HEK293 (cell line): ENCODE data around the gene ARPC1A.
A peak's percentile ranks its signal among the peaks of the same experiment; 100 is the strongest.

Experiments
- BCL6B ChIP-seq: fragments of 450-650 bp; formaldehyde crosslinking; IDR thresholded peaks from 2 replicates; pipeline ENCODE4 v1.5.1; 2017; ENCODE audit warnings: missing biosample characterization, missing genetic modification characterization
- GLIS2 ChIP-seq: fragments of 450-650 bp; formaldehyde crosslinking; IDR thresholded peaks from 2 replicates; pipeline ENCODE4 v1.5.1; 2016; ENCODE audit warnings: missing biosample characterization, missing genetic modification characterization
- HOXD13 ChIP-seq: sonication (generic); formaldehyde crosslinking; IDR thresholded peaks from 2 replicates; pipeline ENCODE4 v1.8.0; 2022; ENCODE audit warnings: missing genetic modification reagents, borderline replicate concordance
- SETDB1 ChIP-seq: IDR thresholded peaks from one replicate; pipeline ENCODE4 v1.6.1; 2017; ENCODE audit warnings: mild to moderate bottlenecking, low read length, moderate library complexity, mixed read lengths; ENCODE audit not compliant: insufficient read length
- YY2 ChIP-seq: fragments of 450-650 bp; formaldehyde crosslinking; IDR thresholded peaks from 2 replicates; pipeline ENCODE4 v1.5.1; 2016; ENCODE audit warnings: missing biosample characterization, missing genetic modification characterization
- ZBTB6 ChIP-seq: fragments of 450-650 bp; formaldehyde crosslinking; IDR thresholded peaks from 2 replicates; pipeline ENCODE4 v1.5.1; 2017; ENCODE audit warnings: missing biosample characterization, missing genetic modification characterization
- ZFP3 ChIP-seq: fragments of 450-650 bp; formaldehyde crosslinking; IDR thresholded peaks from 2 replicates; pipeline ENCODE4 v1.5.1; 2016; ENCODE audit warnings: low read depth, missing biosample characterization, missing genetic modification characterization
- ZNF121 ChIP-seq: fragments of 450-650 bp; formaldehyde crosslinking; IDR thresholded peaks from 2 replicates; pipeline ENCODE4 v1.5.1; 2016; ENCODE audit warnings: missing biosample characterization, missing genetic modification characterization
- ZNF169 ChIP-seq: fragments of 450-650 bp; formaldehyde crosslinking; IDR thresholded peaks from 2 replicates; pipeline ENCODE4 v1.5.1; 2016; ENCODE audit warnings: missing biosample characterization, missing genetic modification characterization
- ZNF184 ChIP-seq: fragments of 450-650 bp; IDR thresholded peaks from 2 replicates; pipeline ENCODE4 v1.5.1; 2018; ENCODE audit warnings: missing biosample characterization, mild to moderate bottlenecking, missing genetic modification characterization
- ZNF223 ChIP-seq: fragments of 450-650 bp; formaldehyde crosslinking; IDR thresholded peaks from 2 replicates; pipeline ENCODE4 v1.5.1; 2016; ENCODE audit warnings: missing biosample characterization, missing genetic modification characterization
- ZNF350 ChIP-seq: fragments of 450-650 bp; formaldehyde crosslinking; IDR thresholded peaks from 2 replicates; pipeline ENCODE4 v1.5.0; 2017; ENCODE audit warnings: missing biosample characterization, mild to moderate bottlenecking, missing genetic modification characterization
- ZNF423 ChIP-seq: fragments of 450-650 bp; formaldehyde crosslinking; IDR thresholded peaks from 2 replicates; pipeline ENCODE4 v1.5.1; 2016; ENCODE audit warnings: missing biosample characterization, missing genetic modification characterization
- ZNF514 ChIP-seq: fragments of 450-650 bp; formaldehyde crosslinking; IDR thresholded peaks from 2 replicates; pipeline ENCODE4 v1.5.1; 2016; ENCODE audit warnings: missing biosample characterization, missing genetic modification characterization
- ZNF530 ChIP-seq: fragments of 450-650 bp; formaldehyde crosslinking; IDR thresholded peaks from 2 replicates; pipeline ENCODE4 v1.5.1; 2016; ENCODE audit warnings: low read depth, missing biosample characterization, missing genetic modification characterization
- ZNF548 ChIP-seq: fragments of 450-650 bp; formaldehyde crosslinking; IDR thresholded peaks from 2 replicates; pipeline ENCODE4 v1.5.1; 2016; ENCODE audit warnings: missing biosample characterization, missing genetic modification characterization
- ZNF629 ChIP-seq: fragments of 450-650 bp; formaldehyde crosslinking; IDR thresholded peaks from 2 replicates; pipeline ENCODE4 v1.5.1; 2017; ENCODE audit warnings: missing biosample characterization, missing genetic modification characterization
- ZNF660 ChIP-seq: fragments of 450-650 bp; IDR thresholded peaks from 2 replicates; pipeline ENCODE4 v1.5.1; 2018; ENCODE audit warnings: missing biosample characterization, mild to moderate bottlenecking, missing genetic modification characterization
- ZNF777 ChIP-seq: fragments of 450-650 bp; formaldehyde crosslinking; IDR thresholded peaks from 2 replicates; pipeline ENCODE4 v1.5.1; 2017; ENCODE audit warnings: missing biosample characterization, missing genetic modification characterization, borderline replicate concordance
- TF ChIP-seq, protein P1 (sequence below): fragments of 450-650 bp; IDR thresholded peaks from 2 replicates; pipeline ENCODE4 v1.5.1; 2018; ENCODE audit warnings: missing biosample characterization, mild to moderate bottlenecking, missing genetic modification characterization
- TF ChIP-seq, protein P2 (sequence below): fragments of 450-650 bp; formaldehyde crosslinking; optimal IDR thresholded peaks from 2 replicates; pipeline ENCODE3; 2016; ENCODE audit warnings: missing biosample characterization, mild to moderate bottlenecking, missing genetic modification characterization
- TF ChIP-seq, protein P3 (sequence below): fragments of 450-650 bp; formaldehyde crosslinking; IDR thresholded peaks from 2 replicates; pipeline ENCODE4 v1.5.1; 2016; ENCODE audit warnings: missing biosample characterization, missing genetic modification characterization
- TF ChIP-seq, protein P4 (sequence below): fragments of 450-650 bp; formaldehyde crosslinking; IDR thresholded peaks from 2 replicates; pipeline ENCODE4 v1.5.1; 2016; ENCODE audit warnings: missing biosample characterization, missing genetic modification characterization
- TF ChIP-seq, protein P5 (sequence below): fragments of 450-650 bp; formaldehyde crosslinking; IDR thresholded peaks from 2 replicates; pipeline ENCODE4 v1.5.1; 2016; ENCODE audit warnings: missing biosample characterization, missing genetic modification characterization, borderline replicate concordance
- TF ChIP-seq, protein P6 (sequence below): fragments of 450-650 bp; formaldehyde crosslinking; IDR thresholded peaks from 2 replicates; pipeline ENCODE4 v1.5.1; 2016; ENCODE audit warnings: missing biosample characterization, missing genetic modification characterization

ARPC1A gene

DNA sequence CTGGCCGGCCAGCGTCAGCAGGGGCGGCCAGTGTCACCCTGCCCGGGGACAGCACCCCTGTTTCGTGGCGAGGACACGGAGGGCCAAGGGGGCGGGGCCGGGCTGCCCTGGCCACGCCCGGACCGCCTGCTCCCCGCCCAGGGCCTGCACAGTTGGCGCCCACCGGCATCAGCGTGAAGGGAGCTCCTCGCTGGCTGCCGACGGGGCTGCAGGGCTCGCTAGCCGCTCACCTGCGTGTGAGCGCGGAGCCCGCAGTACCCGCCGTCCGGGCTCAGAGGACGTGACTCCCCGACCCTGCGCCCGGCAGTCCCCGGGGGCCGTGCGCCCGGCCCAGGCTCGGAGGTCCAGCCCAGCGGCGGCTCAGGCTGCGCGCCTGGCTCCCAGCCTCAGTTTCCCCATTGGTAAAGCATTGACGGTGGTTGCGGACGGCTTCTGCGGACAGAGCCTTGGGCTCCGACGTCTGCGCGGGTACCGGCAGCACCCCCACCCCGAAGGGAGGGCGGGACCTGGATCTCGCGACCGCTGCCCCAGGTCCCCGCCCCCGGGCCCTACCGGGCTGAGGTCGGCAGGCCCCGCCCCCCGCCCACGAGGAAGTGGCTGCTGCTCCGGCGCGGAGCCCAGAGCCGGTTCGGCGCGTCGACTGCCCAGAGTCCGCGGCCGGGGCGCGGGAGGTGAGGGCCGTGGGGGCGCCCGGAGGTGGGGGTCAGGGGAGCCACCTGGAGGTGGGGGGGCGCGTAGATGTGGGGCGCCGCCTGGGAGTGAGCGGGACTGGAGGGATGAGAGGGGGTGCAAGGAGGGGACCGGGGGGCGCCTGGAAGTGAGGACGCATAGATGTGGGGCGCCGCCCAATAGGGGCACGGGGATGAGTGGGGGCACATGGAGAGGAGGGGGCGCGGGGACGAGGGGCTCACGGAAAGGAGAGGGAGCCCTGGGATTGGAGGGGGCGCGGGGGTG, 48.7 kb downstream of the ARPC1A start, which contains the start of gene ARPC1B (continued):
- TF ChIP-seq ZNF660 (no peak), BCL6B (tag by site-specific recombination) (no peak), ZFP3 (no peak), ZNF223 (tag by site-specific recombination) (no peak), ZNF530 (tag by site-specific recombination) (no peak), ZBTB6 (0 out of 2 replicates have a peak, but pooled peaks have one; percentile 35), ZNF121 (tag by site-specific recombination) (no peak), ZNF423 (tag by site-specific recombination) (0 out of 2 replicates have a peak, but pooled peaks have one; percentile 8), ZNF350 (no peak), ZNF548 (tag by site-specific recombination) (no peak), ZNF184 (tag by site-specific recombination) (no peak), GLIS2 (tag by site-specific recombination) (no peak), YY2 (tag by site-specific recombination) (no peak), ZNF514 (tag by site-specific recombination) (no peak), ZNF629 (no peak), HOXD13 (CRISPR knock-in tag) (no peak), ZNF169 (tag by site-specific recombination) (0 out of 2 replicates have a peak, but pooled peaks have one; percentile 14), ZNF777 (peak; percentile 69; the same call in 1 of the 2 replicates), SETDB1 (no peak)
- TF ChIP-seq, protein P1, sequence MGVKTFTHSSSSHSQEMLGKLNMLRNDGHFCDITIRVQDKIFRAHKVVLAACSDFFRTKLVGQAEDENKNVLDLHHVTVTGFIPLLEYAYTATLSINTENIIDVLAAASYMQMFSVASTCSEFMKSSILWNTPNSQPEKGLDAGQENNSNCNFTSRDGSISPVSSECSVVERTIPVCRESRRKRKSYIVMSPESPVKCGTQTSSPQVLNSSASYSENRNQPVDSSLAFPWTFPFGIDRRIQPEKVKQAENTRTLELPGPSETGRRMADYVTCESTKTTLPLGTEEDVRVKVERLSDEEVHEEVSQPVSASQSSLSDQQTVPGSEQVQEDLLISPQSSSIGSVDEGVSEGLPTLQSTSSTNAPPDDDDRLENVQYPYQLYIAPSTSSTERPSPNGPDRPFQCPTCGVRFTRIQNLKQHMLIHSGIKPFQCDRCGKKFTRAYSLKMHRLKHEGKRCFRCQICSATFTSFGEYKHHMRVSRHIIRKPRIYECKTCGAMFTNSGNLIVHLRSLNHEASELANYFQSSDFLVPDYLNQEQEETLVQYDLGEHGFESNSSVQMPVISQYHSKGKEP (tag by site-specific recombination) = no peak
- TF ChIP-seq, protein P2, sequence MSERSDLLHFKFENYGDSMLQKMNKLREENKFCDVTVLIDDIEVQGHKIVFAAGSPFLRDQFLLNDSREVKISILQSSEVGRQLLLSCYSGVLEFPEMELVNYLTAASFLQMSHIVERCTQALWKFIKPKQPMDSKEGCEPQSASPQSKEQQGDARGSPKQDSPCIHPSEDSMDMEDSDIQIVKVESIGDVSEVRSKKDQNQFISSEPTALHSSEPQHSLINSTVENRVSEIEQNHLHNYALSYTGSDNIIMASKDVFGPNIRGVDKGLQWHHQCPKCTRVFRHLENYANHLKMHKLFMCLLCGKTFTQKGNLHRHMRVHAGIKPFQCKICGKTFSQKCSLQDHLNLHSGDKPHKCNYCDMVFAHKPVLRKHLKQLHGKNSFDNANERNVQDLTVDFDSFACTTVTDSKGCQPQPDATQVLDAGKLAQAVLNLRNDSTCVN = peak; percentile 75
- TF ChIP-seq, protein P3, sequence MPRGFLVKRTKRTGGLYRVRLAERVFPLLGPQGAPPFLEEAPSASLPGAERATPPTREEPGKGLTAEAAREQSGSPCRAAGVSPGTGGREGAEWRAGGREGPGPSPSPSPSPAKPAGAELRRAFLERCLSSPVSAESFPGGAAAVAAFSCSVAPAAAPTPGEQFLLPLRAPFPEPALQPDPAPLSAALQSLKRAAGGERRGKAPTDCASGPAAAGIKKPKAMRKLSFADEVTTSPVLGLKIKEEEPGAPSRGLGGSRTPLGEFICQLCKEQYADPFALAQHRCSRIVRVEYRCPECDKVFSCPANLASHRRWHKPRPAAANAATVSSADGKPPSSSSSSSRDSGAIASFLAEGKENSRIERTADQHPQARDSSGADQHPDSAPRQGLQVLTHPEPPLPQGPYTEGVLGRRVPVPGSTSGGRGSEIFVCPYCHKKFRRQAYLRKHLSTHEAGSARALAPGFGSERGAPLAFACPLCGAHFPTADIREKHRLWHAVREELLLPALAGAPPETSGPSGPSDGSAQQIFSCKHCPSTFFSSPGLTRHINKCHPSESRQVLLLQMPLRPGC (tag by site-specific recombination) = no peak
- TF ChIP-seq, protein P4, sequence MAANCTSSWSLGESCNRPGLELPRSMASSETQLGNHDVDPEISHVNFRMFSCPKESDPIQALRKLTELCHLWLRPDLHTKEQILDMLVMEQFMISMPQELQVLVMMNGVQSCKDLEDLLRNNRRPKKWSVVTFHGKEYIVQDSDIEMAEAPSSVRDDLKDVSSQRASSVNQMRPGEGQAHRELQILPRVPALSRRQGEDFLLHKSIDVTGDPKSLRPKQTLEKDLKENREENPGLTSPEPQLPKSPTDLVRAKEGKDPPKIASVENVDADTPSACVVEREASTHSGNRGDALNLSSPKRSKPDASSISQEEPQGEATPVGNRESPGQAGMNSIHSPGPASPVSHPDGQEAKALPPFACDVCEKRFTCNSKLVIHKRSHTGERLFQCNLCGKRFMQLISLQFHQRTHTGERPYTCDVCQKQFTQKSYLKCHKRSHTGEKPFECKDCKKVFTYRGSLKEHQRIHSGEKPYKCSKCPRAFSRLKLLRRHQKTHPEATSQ (tag by site-specific recombination) = 0 out of 2 replicates have a peak, but pooled peaks have one; percentile 35
- TF ChIP-seq, protein P5, sequence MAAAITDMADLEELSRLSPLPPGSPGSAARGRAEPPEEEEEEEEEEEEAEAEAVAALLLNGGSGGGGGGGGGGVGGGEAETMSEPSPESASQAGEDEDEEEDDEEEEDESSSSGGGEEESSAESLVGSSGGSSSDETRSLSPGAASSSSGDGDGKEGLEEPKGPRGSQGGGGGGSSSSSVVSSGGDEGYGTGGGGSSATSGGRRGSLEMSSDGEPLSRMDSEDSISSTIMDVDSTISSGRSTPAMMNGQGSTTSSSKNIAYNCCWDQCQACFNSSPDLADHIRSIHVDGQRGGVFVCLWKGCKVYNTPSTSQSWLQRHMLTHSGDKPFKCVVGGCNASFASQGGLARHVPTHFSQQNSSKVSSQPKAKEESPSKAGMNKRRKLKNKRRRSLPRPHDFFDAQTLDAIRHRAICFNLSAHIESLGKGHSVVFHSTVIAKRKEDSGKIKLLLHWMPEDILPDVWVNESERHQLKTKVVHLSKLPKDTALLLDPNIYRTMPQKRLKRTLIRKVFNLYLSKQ = no peak
- TF ChIP-seq, protein P6, sequence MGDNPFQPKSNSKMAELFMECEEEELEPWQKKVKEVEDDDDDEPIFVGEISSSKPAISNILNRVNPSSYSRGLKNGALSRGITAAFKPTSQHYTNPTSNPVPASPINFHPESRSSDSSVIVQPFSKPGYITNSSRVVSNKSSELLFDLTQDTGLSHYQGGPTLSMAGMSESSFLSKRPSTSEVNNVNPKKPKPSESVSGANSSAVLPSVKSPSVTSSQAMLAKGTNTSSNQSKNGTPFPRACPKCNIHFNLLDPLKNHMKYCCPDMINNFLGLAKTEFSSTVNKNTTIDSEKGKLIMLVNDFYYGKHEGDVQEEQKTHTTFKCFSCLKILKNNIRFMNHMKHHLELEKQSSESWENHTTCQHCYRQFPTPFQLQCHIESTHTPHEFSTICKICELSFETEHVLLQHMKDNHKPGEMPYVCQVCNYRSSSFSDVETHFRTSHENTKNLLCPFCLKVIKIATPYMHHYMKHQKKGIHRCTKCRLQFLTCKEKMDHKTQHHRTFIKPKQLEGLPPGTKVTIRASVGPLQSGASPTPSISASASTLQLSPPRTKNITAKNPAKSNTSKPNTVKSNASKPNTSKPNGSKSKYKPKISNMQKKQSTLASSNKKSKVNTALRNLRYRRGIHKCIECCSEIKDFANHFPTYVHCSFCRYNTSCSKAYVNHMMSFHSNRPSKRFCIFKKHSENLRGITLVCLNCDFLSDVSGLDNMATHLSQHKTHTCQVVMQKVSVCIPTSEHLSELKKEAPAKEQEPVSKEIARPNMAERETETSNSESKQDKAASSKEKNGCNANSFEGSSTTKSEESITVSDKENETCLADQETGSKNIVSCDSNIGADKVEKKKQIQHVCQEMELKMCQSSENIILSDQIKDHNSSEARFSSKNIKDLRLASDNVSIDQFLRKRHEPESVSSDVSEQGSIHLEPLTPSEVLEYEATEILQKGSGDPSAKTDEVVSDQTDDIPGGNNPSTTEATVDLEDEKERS (tag by site-specific recombination) = no peak
